HL-60 (cell line): ENCODE measurements around the gene RASSF1.

Source experiments
- DNase-seq, 2 experiments: peaks; one replicate each; pipeline ENCODE4 v3.0.0-alpha.2; 2010 to 2020; ENCODE audit warnings: low read depth in 1 of 2, low spot score in 1 of 2
- H3K27ac ChIP-seq: fragments of 250-450 bp; sonication (Bioruptor Pico); replicated peaks from 2 replicates; pipeline ENCODE4 v1.5.1; 2020; ENCODE audit warnings: mild to moderate bottlenecking, moderate library complexity
- H3K27me3 ChIP-seq: fragments of 250-450 bp; sonication (Bioruptor Pico); 2 replicates; pipeline ENCODE4 v1.5.1; 2021; ENCODE audit warnings: mild to moderate bottlenecking, moderate library complexity; ENCODE audit not compliant: insufficient read depth, poor library complexity, severe bottlenecking
- H3K4me3 ChIP-seq: replicated peaks from 2 replicates; pipeline ENCODE4 v1.5.1; 2011; ENCODE audit warnings: mild to moderate bottlenecking, control low read depth, low read length; ENCODE audit not compliant: insufficient read depth
- GABPA ChIP-seq: IDR thresholded peaks from 2 replicates; pipeline ENCODE4 v1.6.1; 2012; ENCODE audit warnings: low read depth
- POLR2AphosphoS5 ChIP-seq: IDR thresholded peaks from 2 replicates; pipeline ENCODE4 v1.6.1; 2012; ENCODE audit warnings: low read depth
- REST ChIP-seq: IDR thresholded peaks from 2 replicates; pipeline ENCODE4 v1.6.1; 2012; ENCODE audit warnings: low read depth; ENCODE audit not compliant: insufficient replicate concordance
- SPI1 ChIP-seq: IDR thresholded peaks from 2 replicates; pipeline ENCODE4 v1.6.1; 2012; ENCODE audit warnings: low read depth, mild to moderate bottlenecking, borderline replicate concordance
- TF ChIP-seq, protein P1 (sequence below): IDR thresholded peaks from one replicate; pipeline ENCODE4 v1.5.1; 2011; ENCODE audit warnings: low read length, control low read depth, inconsistent platforms; ENCODE audit not compliant: insufficient read depth

RASSF1 gene

GRCh38 chr3:50345008-50345407, 4.4 kb upstream of the RASSF1 start:
- DNase-seq, result no peak
- Histone ChIP-seq H3K27me3 (no peaks in the 10 kb centered on the region), H3K4me3 (peak overlapping the region; percentile 39), H3K27ac (no peak overlapping the region)
- TF ChIP-seq, protein P1, sequence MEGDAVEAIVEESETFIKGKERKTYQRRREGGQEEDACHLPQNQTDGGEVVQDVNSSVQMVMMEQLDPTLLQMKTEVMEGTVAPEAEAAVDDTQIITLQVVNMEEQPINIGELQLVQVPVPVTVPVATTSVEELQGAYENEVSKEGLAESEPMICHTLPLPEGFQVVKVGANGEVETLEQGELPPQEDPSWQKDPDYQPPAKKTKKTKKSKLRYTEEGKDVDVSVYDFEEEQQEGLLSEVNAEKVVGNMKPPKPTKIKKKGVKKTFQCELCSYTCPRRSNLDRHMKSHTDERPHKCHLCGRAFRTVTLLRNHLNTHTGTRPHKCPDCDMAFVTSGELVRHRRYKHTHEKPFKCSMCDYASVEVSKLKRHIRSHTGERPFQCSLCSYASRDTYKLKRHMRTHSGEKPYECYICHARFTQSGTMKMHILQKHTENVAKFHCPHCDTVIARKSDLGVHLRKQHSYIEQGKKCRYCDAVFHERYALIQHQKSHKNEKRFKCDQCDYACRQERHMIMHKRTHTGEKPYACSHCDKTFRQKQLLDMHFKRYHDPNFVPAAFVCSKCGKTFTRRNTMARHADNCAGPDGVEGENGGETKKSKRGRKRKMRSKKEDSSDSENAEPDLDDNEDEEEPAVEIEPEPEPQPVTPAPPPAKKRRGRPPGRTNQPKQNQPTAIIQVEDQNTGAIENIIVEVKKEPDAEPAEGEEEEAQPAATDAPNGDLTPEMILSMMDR, result no peak
- no peak for TF ChIP-seq GABPA
- TF ChIP-seq SPI1, result no peak
- TF ChIP-seq REST, result no peak
- no peak for TF ChIP-seq POLR2AphosphoS5

DNA sequence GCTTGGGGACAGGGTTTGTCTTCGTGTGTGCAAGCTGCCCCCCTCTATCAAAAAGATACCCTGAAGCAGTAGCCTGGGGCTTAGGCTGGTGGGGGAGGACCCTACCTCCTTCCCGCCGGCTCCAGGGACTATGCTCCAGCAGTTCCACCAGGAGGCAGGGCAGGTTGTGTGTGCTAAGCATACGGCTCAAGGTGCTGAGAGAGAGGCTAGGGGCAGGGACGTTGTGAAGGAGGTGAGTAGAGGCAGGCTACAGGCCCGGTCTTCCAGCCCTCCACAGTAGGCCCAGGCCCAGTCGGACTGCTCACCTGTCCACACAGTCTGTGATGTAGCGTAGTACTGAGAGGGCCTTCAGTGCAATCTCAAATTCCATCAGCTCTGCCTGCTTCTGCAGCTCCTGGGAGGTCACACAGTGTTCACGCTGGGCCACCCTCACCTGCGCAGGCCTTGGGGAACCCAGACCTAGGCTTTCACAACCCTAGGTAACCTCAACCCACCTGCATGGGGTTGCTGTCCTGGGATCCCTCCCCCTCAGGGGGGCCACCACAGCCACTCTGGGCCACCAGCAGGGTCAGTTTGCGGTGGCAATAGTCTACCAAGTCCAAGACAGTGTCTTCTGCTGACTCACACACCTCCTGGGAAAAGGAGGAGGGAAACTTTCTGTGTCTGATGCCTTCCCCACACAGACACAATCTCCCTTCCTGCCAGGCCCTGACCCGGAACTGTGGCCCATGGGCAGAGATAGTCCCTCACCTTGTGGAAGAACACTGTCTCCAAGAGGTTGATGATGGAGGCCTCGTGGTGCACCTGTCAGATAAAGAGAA, 2.4 kb upstream of the RASSF1 start:
- Histone ChIP-seq H3K4me3 (no peak overlapping the region), H3K27me3 (no peaks in the 10 kb centered on the region), H3K27ac (no peak overlapping the region)
- no peak for TF ChIP-seq SPI1
- TF ChIP-seq REST, result no peak
- TF ChIP-seq GABPA, result no peak
- TF ChIP-seq, protein P1, result no peak
- TF ChIP-seq POLR2AphosphoS5, result no peak
- DNase-seq, result no peak

DNA sequence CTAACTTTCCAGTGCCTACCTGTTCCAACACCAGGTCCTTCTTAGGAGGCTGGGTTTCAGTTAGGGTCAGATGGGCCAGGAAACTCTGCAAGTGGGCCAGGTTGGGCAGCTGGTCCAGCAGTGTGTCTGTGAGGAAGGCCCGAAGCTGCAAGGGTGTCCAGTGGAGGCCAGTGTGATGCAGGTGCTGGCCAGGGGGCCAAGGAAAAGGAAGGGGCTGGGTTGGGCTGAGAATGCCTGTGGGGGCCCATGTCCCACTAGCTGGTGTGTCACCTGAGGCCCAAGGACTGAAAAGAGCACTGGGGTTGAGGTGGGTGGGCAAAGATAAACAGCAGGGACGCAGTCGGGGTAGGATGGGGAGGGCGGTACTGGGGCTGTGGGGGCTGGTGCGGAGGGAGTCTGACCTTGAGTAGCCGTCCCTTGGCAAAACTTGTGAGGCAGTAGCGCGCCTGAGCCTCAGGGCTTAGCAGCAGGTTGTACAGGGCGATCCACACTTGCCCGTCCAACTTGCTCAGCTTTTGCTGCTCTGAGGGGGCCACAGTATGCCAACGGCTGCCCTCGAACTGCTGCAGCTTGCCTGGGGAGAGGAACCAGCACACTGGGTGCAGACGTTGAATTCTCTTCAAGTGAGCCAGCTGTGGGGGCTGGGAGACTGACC, 1.5 kb upstream of the RASSF1 start:
- no peaks in the 10 kb centered on the region for H3K27me3 ChIP-seq
- H3K4me3 ChIP-seq, result no peak overlapping the region
- TF ChIP-seq, protein P1, result no peak
- TF ChIP-seq GABPA (no peak), REST (no peak), POLR2AphosphoS5 (no peak), SPI1 (no peak)
- peak overlapping the region; percentile 99 for H3K27ac ChIP-seq
- no peak for DNase-seq
